HG03097 (cell line): ENCODE data around the gene ALDH3A1.

Source experiments
- ATAC-seq: cut with Tn5 transposase; IDR thresholded peaks from one replicate; pipeline ENCODE4 v1.9.1; 2021; ENCODE audit not compliant: unreplicated experiment, low FRiP score

ALDH3A1 gene

GRCh38 chr17:19705771-19706770 lies 42.0 kb downstream of the ALDH3A1 start:
- no peak for ATAC-seq

DNA sequence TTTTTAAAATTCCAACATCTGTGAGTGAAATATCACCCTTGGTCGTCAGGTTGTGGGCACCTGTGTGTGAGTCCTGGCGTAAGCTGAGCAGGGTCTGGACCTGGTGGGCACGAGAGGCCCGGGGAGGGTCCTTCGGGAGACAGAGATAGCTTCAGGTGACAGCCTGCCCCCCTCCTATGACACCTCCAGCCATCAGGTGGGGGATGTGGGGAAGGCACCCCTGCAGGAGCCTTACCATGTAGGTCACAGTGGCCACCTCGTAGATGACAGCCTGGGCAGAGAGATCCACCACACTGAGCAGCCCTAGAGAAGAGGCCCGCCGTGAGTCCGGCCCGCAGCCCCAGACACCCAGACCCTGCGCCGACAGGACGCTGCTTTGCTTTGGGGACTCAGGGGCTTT lies 42.9 kb downstream of the ALDH3A1 start:
- ATAC-seq, result no peak

- ATAC-seq, result no peak
Observed at GRCh38 chr17:19703828-19704613, 44.1 kb downstream of the ALDH3A1 start.

GRCh38 chr17:19703106-19703827 lies 44.8 kb downstream of the ALDH3A1 start:
- no peak for ATAC-seq

GRCh38 chr17:19702217-19702641 lies 45.9 kb downstream of the ALDH3A1 start:
- no peak for ATAC-seq
